Stimulated activated naive CD8-positive, alpha-beta T cell treated with anti-CD3 and anti-CD28 coated beads, Interleukin-15, Interleukin-2, amounts not matched to agents 100 U/mL and 50 U/mL, for 24 hours (primary cell): ENCODE data around the gene PAK1IP1.
"Not testable (repeated sequence)": the region's sequence is repeated elsewhere in the genome, so short reads cannot be mapped to it uniquely, and the experiment has no call there.

Experiments used
- ATAC-seq: fragments of 150-1000 bp; cut with Tn5 transposase; one replicate; pipeline ENCODE4 v1.10.0; 2021
- DNase-seq: peaks from one replicate; pipeline ENCODE4 v3.0.0; 2021

The PAK1IP1 gene

GRCh38 chr6:10743515-10743914 lies 48.7 kb downstream of the PAK1IP1 start:
- no peak for DNase-seq
- ATAC-seq: no peak

DNA sequence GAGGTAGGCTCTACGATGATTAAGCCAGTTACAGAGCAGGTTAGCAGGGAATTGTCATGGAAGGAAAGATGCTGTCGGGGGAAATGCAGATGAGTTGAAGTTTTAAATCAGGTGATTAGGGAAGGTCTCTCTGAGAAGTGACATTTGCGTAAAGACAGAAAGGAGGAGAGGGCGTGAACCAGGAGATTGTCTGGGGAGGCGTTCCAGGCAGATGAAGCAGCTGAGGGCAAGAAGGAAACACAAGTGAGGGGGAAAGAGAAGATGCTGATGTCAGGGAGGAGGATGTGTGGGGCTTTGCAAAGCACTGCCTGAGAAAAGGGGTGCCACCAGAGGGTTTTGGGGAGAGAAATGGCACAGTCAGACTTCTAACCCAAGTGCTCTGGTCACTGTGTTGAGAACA lies 50.3 kb downstream of the PAK1IP1 start:
- ATAC-seq (no peak), DNase-seq (no peak)

DNA sequence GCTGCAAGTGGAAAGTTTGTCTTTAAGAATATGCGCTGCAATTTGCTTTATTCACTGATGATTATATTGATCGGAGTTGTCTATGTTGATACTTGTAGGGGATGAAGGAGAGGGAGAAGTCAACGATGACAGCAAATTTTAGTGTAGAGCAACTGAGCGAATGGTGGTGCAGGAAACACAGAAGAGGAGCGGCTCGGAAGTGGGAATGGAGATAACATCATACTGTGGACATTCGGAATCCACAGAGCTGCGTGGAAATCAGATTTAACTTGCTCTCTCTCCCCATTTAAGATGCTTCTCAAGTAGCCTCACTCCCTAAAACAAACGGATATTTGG lies 52.1 kb downstream of the PAK1IP1 start:
- ATAC-seq: no peak
- DNase-seq: no peak

DNA sequence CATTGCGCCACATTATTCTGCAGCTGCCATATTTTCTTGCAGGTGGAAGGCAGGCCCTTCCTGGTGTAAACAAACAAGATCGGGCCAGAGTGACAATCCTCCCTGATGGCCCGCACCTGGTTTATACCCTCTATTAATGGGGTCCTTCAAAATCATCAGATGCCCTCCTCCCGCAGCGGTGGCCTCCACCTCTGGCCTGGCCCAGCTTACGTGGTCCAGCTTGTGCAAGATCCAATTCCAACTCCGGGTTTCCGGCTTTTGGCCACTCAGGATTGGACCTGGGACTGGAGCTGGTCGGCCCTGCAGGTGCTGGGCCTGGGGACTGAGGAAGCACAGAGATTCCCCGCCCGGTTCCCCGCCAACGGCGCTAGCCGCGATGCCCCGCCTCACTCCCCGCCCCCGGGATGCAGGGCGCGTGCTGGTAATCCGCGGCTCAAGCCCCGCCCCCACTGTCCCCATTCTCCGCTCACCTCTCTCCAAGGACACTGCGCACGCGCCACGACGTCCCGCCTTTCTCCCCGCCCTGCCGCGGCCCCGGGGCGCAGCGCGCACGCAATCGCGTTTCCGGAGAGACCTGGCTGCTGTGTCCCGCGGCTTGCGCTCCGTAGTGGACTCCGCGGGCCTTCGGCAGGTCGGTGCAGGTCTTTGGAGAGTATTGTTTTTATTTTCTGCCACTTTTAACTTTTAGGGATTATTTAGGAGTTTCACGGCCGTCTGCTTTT lies 52.6 kb downstream of the PAK1IP1 start, which contains the start of gene TMEM14B:
TMEM14B (plus strand) TSS at position 555 of the 722 bp plus-strand sequence. CDS start 1,441 bp downstream, outside the sequence.
- ATAC-seq: peak; percentile 97
- peak; percentile 100 for DNase-seq

GRCh38 chr6:10749734-10750133 lies 55.0 kb downstream of the PAK1IP1 start:
- no peak for ATAC-seq
- no peak for DNase-seq

- not testable (repeated sequence) for ATAC-seq
These were observed 55.8 kb downstream of the PAK1IP1 start for GRCh38 chr6:10750568-10750967.

DNA sequence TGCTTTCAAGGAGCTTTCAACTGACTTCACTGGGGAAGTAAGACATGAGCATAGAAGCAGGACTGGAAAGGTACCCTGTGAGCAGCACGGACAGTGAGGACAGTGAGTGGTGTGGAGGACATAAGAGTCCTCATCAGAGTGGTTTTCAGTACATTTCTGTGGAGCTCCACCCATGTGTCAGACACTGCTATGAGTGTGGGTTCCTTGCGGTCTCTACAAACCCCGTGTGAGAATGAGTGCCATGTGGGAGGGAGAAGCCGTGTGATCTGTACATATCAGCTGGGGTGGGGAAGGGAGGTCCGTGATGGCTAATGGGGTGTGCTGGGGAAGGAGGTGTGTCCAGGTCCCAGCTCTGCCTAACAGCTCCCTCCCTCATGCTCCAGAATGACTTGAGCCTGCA lies 57.0 kb downstream of the PAK1IP1 start:
- DNase-seq, ATAC-seq: not testable (repeated sequence)

More at GRCh38 chr6:10750568-10750967, 55.8 kb downstream of the PAK1IP1 start:
- not testable (repeated sequence) for DNase-seq

DNA sequence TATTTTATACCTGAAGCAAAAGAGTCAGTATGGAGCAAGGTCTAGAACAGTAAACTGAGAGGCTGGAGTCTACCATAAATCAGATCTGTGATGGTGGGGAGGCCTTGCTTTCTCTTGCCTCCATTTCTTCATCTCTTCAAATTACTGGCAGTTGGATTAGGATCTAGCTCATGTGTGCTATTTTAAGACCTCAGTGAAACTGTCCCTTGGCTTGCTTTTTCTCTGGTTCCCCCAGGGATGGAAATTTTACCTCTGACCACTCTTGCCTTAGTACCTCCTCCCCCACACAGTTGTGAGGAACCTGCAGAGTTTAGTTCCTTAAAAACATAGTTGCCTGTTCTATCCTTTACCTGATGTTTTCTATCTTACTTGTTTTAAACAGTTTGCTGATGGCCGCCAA lies 61.3 kb downstream of the PAK1IP1 start:
- DNase-seq: no peak
- ATAC-seq: no peak
